ENCODE results near the gene CCR7. TPM values are rescaled to one million over a fixed set of nuclear protein-coding genes. Genes with fewer than 3 reads are reported as not detected.

CCR7 gene
- total RNA-seq, 1 experiment from 2014 or later, result not detected

GRCh38 chr17:40517981-40518380 lies 47.3 kb downstream of the CCR7 start:
- DNase-seq (ENCODE audit: low spot score), result peak; percentile 42

GRCh38 chr17:40517286-40517662 lies 48.0 kb downstream of the CCR7 start:
- no peak for DNase-seq (ENCODE audit: low spot score)

GRCh38 chr17:40516581-40517285 lies 48.5 kb downstream of the CCR7 start:
- DNase-seq (ENCODE audit: low spot score), result peak; percentile 75

DNA sequence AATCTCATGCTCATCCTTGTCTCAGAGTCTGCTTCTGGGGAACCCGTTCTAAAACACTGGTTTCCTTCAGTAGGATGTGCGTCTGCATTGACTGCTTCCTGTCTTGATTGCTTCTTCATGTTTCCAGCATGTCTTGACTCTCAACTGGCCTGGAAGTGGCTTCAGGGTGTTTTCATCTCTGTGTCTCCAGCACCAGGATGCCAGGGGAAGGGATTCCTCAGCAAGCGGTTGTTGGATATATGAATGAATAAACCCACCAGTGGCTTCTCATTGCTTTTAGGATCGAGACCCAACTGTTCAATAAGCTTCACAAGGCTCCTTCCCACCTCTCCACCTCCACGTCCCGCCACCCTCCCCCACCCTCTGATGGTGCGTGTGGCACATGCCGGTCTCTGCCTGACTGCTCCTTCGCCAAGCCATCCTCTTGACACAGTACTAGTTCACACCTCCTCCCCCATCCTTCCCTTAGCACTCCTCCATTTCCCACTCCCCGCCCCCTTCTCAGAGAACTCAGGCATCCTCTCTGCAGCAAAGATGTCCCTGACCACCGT lies 49.7 kb downstream of the CCR7 start:
- DNase-seq (ENCODE audit: low spot score), result no peak

GRCh38 chr17:40515011-40515410 lies 50.3 kb downstream of the CCR7 start:
- no peak for DNase-seq (ENCODE audit: low spot score)

GRCh38 chr17:40514013-40514875 lies 51.0 kb downstream of the CCR7 start:
- DNase-seq (ENCODE audit: low spot score), result no peak

DNA sequence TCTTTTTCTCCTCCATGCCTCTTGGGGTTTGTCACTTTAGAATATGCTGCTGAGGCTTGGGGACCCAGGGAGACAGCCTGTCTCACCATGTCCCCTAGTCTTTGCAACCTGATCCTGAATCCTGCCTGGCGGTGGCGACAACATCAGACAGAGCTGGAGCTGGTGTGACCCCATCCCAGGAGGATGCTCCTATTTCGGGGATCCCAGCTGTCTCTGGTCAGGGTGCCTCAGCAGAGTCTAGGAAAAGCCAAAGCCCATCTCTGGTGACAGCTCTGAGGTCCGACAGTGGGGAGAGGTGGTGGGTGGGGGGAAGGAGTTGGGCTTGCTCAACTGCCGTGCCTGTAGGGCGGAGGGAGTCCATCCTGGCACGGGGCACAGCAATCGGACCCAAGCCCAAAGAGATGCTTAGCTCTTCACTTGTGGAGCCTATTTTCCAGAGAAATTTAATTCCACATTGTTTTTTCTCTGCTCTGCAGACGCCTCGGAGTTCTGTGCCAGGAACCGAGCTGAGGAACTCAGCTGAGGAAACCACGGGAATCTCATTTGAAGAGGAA lies 53.5 kb downstream of the CCR7 start:
- no peak for DNase-seq (ENCODE audit: low spot score)

DNA sequence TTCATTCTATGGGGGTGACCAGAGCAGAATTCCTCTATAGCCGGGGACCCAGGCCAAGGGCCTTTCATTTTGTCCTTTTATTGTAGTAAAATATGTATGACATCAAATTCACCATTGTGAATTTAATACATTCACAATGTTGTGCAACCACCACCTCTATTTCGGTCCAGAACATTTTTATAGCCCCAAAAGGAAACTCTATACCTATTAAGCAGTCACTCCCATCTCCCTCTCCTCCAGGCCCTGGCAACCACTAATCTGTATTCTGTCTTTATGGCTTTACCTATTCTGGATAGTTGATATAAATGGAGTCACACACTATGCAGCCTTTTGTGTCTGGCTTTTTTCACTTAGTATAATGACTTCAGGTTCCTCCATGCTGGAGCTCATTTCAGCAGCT lies 54.1 kb downstream of the CCR7 start:
- DNase-seq (ENCODE audit: low spot score), result no peak

- DNase-seq (ENCODE audit: low spot score), result no peak
Observed at GRCh38 chr17:40510328-40510648, 55.0 kb downstream of the CCR7 start.

DNA sequence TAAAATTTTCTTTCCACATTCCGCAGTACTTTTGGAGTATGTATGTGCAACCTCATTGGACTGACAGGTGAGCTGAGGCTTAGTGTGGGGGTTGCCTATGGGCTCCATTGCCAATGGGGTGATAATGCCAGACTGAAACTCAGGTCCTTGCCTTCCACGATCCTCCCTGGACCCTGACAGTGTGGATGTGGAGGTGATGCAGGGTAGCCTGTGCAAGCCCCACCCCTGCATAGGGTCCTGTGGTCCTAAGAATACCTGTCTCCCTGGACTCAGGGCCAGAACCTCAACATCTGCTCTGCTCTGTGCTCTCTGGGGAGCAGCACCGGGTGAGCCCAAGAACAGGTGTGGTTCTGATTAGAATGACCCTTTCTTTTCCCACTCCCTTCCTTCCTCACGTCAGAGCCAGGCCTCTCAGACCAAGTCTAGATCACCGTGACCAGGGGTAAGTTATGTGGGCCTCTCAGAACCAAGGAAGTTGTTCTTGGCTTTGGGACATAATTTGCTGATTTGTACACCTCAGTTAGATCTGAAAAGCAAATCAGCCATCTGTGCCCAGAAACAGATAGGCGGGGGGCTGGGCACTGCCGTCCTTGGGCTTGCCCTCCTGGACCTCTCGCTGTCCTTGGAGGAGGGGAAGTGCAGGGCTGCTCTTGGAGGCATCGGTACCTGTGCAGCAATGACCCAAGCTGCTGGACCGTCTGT lies 55.5 kb downstream of the CCR7 start:
- DNase-seq (ENCODE audit: low spot score), result no peak

DNA sequence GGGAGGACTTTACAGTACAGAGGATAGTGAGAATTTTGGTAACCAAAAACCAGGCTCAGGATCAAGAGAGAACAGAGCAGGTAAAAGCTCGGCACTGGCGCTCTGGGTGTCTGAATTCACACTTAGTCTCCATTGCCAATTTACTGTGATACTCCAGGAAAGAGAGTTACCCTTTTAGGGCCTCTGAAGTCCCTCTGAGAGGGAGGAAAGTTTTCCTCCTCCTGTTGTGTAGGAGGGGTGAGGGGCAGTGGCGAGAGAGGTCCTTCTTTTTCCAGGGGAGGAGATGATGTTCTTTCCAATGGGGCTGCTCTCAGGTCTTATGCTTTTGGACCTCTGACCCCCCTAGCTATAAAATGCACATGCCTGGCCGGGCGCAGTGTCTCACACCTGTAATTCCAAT lies 58.5 kb downstream of the CCR7 start:
- no peak for DNase-seq (ENCODE audit: low spot score)

Other genes with a start within 250 kb of the CCR7 start
- not detected in 2 replicates for gene GJD3, start 200.7 kb downstream of the CCR7 start, total RNA-seq (2014; rRNA removed; shearing (Covaris generic))
- 65.3 and 74.9 TPM in 2 replicates for gene TOP2A, start 147.6 kb downstream of the CCR7 start, total RNA-seq (2014; rRNA removed; shearing (Covaris generic))
- gene IGFBP4, start 122.0 kb downstream of the CCR7 start, total RNA-seq (2014; rRNA removed; shearing (Covaris generic)), result 62.5 and 69.6 TPM in 2 replicates
- gene TNS4, start 63.8 kb downstream of the CCR7 start, total RNA-seq (2014; rRNA removed; shearing (Covaris generic)), result 148 and 187 TPM in 2 replicates
- 30.0 and 34.8 TPM in 2 replicates for gene SMARCE1, start 82.3 kb upstream of the CCR7 start, total RNA-seq (2014; rRNA removed; shearing (Covaris generic))
- gene KRT222, start 99.7 kb upstream of the CCR7 start, total RNA-seq (2014; rRNA removed; shearing (Covaris generic)), result not detected in 2 replicates
- not detected in 2 replicates for gene KRT24, start 138.3 kb upstream of the CCR7 start, total RNA-seq (2014; rRNA removed; shearing (Covaris generic))
- gene KRT25, start 189.9 kb upstream of the CCR7 start, total RNA-seq (2014; rRNA removed; shearing (Covaris generic)), result not detected in 2 replicates
- not detected in 2 replicates for gene KRT26, start 206.7 kb upstream of the CCR7 start, total RNA-seq (2014; rRNA removed; shearing (Covaris generic))
- gene KRT27, start 217.1 kb upstream of the CCR7 start, total RNA-seq (2014; rRNA removed; shearing (Covaris generic)), result not detected in 2 replicates
- gene KRT28, start 234.5 kb upstream of the CCR7 start, total RNA-seq (2014; rRNA removed; shearing (Covaris generic)), result not detected in 2 replicates

Data from HT-29 (cell line).